Loucy (cell line): ENCODE measurements around the gene ZNF860.

ENCODE experiments used
- EZH2phosphoT487 ChIP-seq: fragments of 200-600 bp; IDR thresholded peaks from 2 replicates; pipeline ENCODE4 v1.6.1; 2018; ENCODE audit warnings: antibody characterized with exemption, mild to moderate bottlenecking, moderate library complexity, borderline replicate concordance
- TF ChIP-seq, protein P1 (sequence below): fragments of 200-600 bp; sonication (generic); conservative IDR thresholded peaks from 2 replicates; pipeline ENCODE4 v1.5.1; 2014; ENCODE audit warnings: mild to moderate bottlenecking, antibody characterized with exemption, low read length

DNA sequence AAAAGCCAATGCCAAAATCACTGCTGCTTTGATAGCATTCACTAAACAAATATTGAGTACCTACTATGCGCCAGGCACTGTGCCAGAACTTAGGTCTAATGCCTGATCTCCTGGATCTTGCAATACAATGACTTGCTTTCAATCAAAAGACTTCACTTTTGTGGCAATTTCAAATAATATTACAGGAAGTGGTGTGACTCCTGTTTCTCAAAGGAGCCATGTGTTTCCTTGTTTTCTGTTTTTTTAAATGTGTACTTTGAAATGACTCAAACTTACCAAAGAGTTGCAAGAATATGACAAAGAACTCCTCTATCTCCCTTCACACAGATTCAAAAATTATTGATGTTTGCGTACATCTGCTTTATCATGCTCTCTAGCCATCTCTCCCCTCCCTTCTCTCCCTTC, 18.7 kb upstream of the ZNF860 start:
- TF ChIP-seq, protein P1, sequence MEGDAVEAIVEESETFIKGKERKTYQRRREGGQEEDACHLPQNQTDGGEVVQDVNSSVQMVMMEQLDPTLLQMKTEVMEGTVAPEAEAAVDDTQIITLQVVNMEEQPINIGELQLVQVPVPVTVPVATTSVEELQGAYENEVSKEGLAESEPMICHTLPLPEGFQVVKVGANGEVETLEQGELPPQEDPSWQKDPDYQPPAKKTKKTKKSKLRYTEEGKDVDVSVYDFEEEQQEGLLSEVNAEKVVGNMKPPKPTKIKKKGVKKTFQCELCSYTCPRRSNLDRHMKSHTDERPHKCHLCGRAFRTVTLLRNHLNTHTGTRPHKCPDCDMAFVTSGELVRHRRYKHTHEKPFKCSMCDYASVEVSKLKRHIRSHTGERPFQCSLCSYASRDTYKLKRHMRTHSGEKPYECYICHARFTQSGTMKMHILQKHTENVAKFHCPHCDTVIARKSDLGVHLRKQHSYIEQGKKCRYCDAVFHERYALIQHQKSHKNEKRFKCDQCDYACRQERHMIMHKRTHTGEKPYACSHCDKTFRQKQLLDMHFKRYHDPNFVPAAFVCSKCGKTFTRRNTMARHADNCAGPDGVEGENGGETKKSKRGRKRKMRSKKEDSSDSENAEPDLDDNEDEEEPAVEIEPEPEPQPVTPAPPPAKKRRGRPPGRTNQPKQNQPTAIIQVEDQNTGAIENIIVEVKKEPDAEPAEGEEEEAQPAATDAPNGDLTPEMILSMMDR = no peak
- no peak for TF ChIP-seq EZH2phosphoT487
